Sigmoid colon (tissue), 4 donors: ENCODE results near the gene KBTBD7.

Experiments
- CTCF ChIP-seq, 4 experiments: fragments of 450-650 bp in 3 of 4; fragments of 200-600 bp in 1 of 4; IDR thresholded peaks; one replicate each; pipeline ENCODE4 v1.5.1; 2016 to 2019; ENCODE audit warnings: antibody characterized with exemption in 4 of 4, mild to moderate bottlenecking in 3 of 4, moderate library complexity in 2 of 4
- POLR2AphosphoS5 ChIP-seq, 4 donors: sonication (generic); formaldehyde crosslinking; IDR thresholded peaks; one replicate each; pipeline ENCODE4 v1.6.1; 2017; ENCODE audit warnings: antibody characterized with exemption in 4 of 4

GRCh38 chr13:41199079-41199478, 4.7 kb upstream of the KBTBD7 start:
- TF ChIP-seq CTCF (IDR thresholded peaks at IDR 0.05) (no peak), POLR2AphosphoS5 (IDR thresholded peaks at IDR 0.05) (no peak)
